SU-DHL-6 (cell line): Measurements from ENCODE around the gene NECAB2.

ENCODE experiments used
- H2AFZ ChIP-seq: fragments of 200-600 bp; sonication (generic); 2 replicates; pipeline ENCODE4 v1.6.1; 2014; ENCODE audit warnings: low read depth, mild to moderate bottlenecking, moderate library complexity, mixed read lengths, antibody characterized with exemption, low read length; ENCODE audit not compliant: severe bottlenecking
- H3F3A ChIP-seq: fragments of 200-600 bp; shearing (Covaris generic); 2 replicates; pipeline ENCODE4 v1.6.0; 2016; ENCODE audit warnings: antibody characterized with exemption, mild to moderate bottlenecking; ENCODE audit not compliant: insufficient read depth
- H3K27ac ChIP-seq: fragments of 200-600 bp; sonication (generic); 2 replicates; pipeline ENCODE4 v1.5.1; 2016; ENCODE audit warnings: low read depth, mild to moderate bottlenecking, low read length, moderate library complexity, mixed read lengths
- H3K27me3 ChIP-seq: fragments of 200-600 bp; sonication (generic), shearing (Covaris generic); 2 replicates; pipeline ENCODE4 v1.6.0; 2014; ENCODE audit warnings: mild to moderate bottlenecking, low read length
- H3K36me3 ChIP-seq: fragments of 200-600 bp; sonication (generic); 2 replicates; pipeline ENCODE4 v1.6.1; 2014; ENCODE audit warnings: mild to moderate bottlenecking, low read length, mixed read lengths
- H3K4me2 ChIP-seq: fragments of 300-600, 200-600 bp; shearing (Covaris generic), sonication (generic); 2 replicates; pipeline ENCODE4 v1.6.0; 2014; ENCODE audit warnings: low read length, low read depth, mild to moderate bottlenecking; ENCODE audit not compliant: poor library complexity, severe bottlenecking
- H3K4me3 ChIP-seq: fragments of 200-600 bp; sonication (generic); 2 replicates; pipeline ENCODE4 v1.5.1; 2014; ENCODE audit warnings: antibody characterized with exemption, low read length, mild to moderate bottlenecking, mixed read lengths; ENCODE audit not compliant: insufficient read depth, poor library complexity, severe bottlenecking
- H3K79me2 ChIP-seq: fragments of 200-600 bp; sonication (generic); 2 replicates; pipeline ENCODE4 v1.6.1; 2014; ENCODE audit warnings: mild to moderate bottlenecking, low read length, moderate library complexity; ENCODE audit not compliant: insufficient read depth
- H3K9ac ChIP-seq: fragments of 200-600 bp; sonication (generic); 2 replicates; pipeline ENCODE4 v1.7.0; 2014; ENCODE audit warnings: mild to moderate bottlenecking, low read length
- H3K9me2 ChIP-seq: fragments of 200-600 bp; sonication (generic); replicated peaks from 2 replicates; pipeline ENCODE4 v1.6.1; 2014; ENCODE audit warnings: low read length; ENCODE audit not compliant: insufficient read depth
- H3K9me3 ChIP-seq: fragments of 200-600 bp; sonication (generic); 2 replicates; pipeline ENCODE4 v1.6.1; 2014; ENCODE audit warnings: low read length, mixed read lengths; ENCODE audit not compliant: insufficient read depth
- H4K20me1 ChIP-seq: fragments of 200-600 bp; sonication (generic); 2 replicates; pipeline ENCODE4 v1.6.1; 2014; ENCODE audit warnings: low read depth, mild to moderate bottlenecking, antibody characterized with exemption, low read length, moderate library complexity, mixed read lengths
- EZH2phosphoT487 ChIP-seq: fragments of 200-600 bp; sonication (generic), shearing (Covaris generic); conservative IDR thresholded peaks from 2 replicates; pipeline ENCODE4 v1.6.1; 2018; ENCODE audit warnings: mild to moderate bottlenecking, antibody characterized with exemption, low read length, moderate library complexity, mixed read lengths
- TF ChIP-seq, protein P1 (sequence below): fragments of 200-600 bp; sonication (generic); IDR thresholded peaks from one replicate; pipeline ENCODE4 v1.5.1; 2017; ENCODE audit warnings: antibody characterized with exemption, mild to moderate bottlenecking, low read length, moderate library complexity; ENCODE audit not compliant: insufficient read depth, poor library complexity, severe bottlenecking

NECAB2 gene

GRCh38 chr16:83954577-83955016 is 13.4 kb upstream of the NECAB2 start:
- Histone ChIP-seq H3K79me2 (no peaks in the 10 kb centered on the region), H3K9me2 (no peaks in the 10 kb centered on the region), H4K20me1 (no peaks in the 10 kb centered on the region), H3K27me3 (no peaks in the 10 kb centered on the region), H3K36me3 (no peaks in the 10 kb centered on the region), H2AFZ (no peak overlapping the region), H3K4me2 (no peak overlapping the region), H3K9me3 (no peaks in the 10 kb centered on the region), H3K4me3 (no peak overlapping the region), H3K9ac (no peak overlapping the region), H3K27ac (no peak overlapping the region), H3F3A (no peaks in the 10 kb centered on the region)
- TF ChIP-seq, protein P1, sequence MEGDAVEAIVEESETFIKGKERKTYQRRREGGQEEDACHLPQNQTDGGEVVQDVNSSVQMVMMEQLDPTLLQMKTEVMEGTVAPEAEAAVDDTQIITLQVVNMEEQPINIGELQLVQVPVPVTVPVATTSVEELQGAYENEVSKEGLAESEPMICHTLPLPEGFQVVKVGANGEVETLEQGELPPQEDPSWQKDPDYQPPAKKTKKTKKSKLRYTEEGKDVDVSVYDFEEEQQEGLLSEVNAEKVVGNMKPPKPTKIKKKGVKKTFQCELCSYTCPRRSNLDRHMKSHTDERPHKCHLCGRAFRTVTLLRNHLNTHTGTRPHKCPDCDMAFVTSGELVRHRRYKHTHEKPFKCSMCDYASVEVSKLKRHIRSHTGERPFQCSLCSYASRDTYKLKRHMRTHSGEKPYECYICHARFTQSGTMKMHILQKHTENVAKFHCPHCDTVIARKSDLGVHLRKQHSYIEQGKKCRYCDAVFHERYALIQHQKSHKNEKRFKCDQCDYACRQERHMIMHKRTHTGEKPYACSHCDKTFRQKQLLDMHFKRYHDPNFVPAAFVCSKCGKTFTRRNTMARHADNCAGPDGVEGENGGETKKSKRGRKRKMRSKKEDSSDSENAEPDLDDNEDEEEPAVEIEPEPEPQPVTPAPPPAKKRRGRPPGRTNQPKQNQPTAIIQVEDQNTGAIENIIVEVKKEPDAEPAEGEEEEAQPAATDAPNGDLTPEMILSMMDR, result no peak
- TF ChIP-seq EZH2phosphoT487, result no peak

GRCh38 chr16:83955218-83956130 is 12.6 kb upstream of the NECAB2 start:
- H3K4me2 ChIP-seq, result no peak overlapping the region
- H3K9ac ChIP-seq, result no peak overlapping the region
- H2AFZ ChIP-seq, result no peak overlapping the region
- H3K79me2 ChIP-seq, result no peaks in the 10 kb centered on the region
- no peaks in the 10 kb centered on the region for H3K27me3 ChIP-seq
- no peaks in the 10 kb centered on the region for H3F3A ChIP-seq
- TF ChIP-seq EZH2phosphoT487, result no peak
- TF ChIP-seq, protein P1, result no peak
- H3K4me3 ChIP-seq, result no peak overlapping the region
- no peaks in the 10 kb centered on the region for H3K9me3 ChIP-seq
- H4K20me1 ChIP-seq, result no peaks in the 10 kb centered on the region
- no peak overlapping the region for H3K27ac ChIP-seq
- no peaks in the 10 kb centered on the region for H3K36me3 ChIP-seq
- no peaks in the 10 kb centered on the region for H3K9me2 ChIP-seq

- TF ChIP-seq EZH2phosphoT487, result no peak
- TF ChIP-seq, protein P1, result peak; percentile 71
- Histone ChIP-seq H3K9me2 (no peaks in the 10 kb centered on the region), H3K4me3 (no peak overlapping the region), H3K27ac (no peak overlapping the region), H3K9ac (no peak overlapping the region), H3K9me3 (no peaks in the 10 kb centered on the region), H3F3A (no peaks in the 10 kb centered on the region), H3K4me2 (no peak overlapping the region), H3K36me3 (no peaks in the 10 kb centered on the region), H4K20me1 (no peaks in the 10 kb centered on the region), H3K79me2 (no peaks in the 10 kb centered on the region), H2AFZ (no peak overlapping the region), H3K27me3 (no peaks in the 10 kb centered on the region)
Observed at GRCh38 chr16:83956336-83957289, 11.4 kb upstream of the NECAB2 start.
